Tibial artery (tissue), 4 donors: ENCODE data around the gene TYRP1.

ENCODE experiments used
- DNase-seq, 2 donors: peaks; one replicate each; pipeline ENCODE4 v3.0.0-alpha.2; 2019
- H3K27ac ChIP-seq, 2 donors: fragments of 200-600 bp; sonication (generic) in 1 of 2; 1 replicate in 1 of 2; 2 replicates in 1 of 2; pipeline ENCODE4 v1.5.1; 2018 to 2019; ENCODE audit warnings: mild to moderate bottlenecking in 1 of 2
- H3K27me3 ChIP-seq, 2 donors: fragments of 200-600 bp; sonication (generic) in 1 of 2; one replicate each; pipeline versions ENCODE4 v1.5.1 to v1.6.0; 2016 to 2019
- H3K36me3 ChIP-seq, 3 donors: fragments of 200-600 bp; sonication (generic) in 2 of 3; one replicate each; pipeline ENCODE4 v1.5.1; 2016 to 2019; ENCODE audit warnings: mild to moderate bottlenecking in 2 of 3
- H3K4me1 ChIP-seq, 4 donors: fragments of 200-600 bp; sonication (generic) in 2 of 4; 1 replicate in 3 of 4; 2 replicates in 1 of 4; pipeline ENCODE4 v1.5.1; 2016 to 2019
- H3K4me3 ChIP-seq, 2 donors: fragments of 200-600 bp; sonication (generic) in 1 of 2; 1 replicate in 1 of 2; 2 replicates in 1 of 2; pipeline ENCODE4 v1.5.1; 2018 to 2019; ENCODE audit warnings: mild to moderate bottlenecking in 2 of 2
- H3K9me3 ChIP-seq, 3 donors: fragments of 200-600 bp; sonication (generic) in 1 of 3; one replicate each; pipeline ENCODE4 v1.5.1; 2016 to 2019
- intact Hi-C: fragments of 100-400 bp; cut with DNase I; formaldehyde crosslinking; loops from one replicate; pipeline ENCODE4 v1.15.0; 2023; ENCODE audit warnings: low total_unique reads
- TF ChIP-seq, protein P1 (sequence below), 2 experiments: fragments of 200-600 bp in 1 of 2; fragments of 450-650 bp in 1 of 2; IDR thresholded peaks; one replicate each; pipeline ENCODE4 v1.5.1; 2017 to 2019; ENCODE audit warnings: antibody characterized with exemption in 2 of 2, mild to moderate bottlenecking in 1 of 2, moderate library complexity in 1 of 2

Gene TYRP1, protein sequence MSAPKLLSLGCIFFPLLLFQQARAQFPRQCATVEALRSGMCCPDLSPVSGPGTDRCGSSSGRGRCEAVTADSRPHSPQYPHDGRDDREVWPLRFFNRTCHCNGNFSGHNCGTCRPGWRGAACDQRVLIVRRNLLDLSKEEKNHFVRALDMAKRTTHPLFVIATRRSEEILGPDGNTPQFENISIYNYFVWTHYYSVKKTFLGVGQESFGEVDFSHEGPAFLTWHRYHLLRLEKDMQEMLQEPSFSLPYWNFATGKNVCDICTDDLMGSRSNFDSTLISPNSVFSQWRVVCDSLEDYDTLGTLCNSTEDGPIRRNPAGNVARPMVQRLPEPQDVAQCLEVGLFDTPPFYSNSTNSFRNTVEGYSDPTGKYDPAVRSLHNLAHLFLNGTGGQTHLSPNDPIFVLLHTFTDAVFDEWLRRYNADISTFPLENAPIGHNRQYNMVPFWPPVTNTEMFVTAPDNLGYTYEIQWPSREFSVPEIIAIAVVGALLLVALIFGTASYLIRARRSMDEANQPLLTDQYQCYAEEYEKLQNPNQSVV

GRCh38 chr9:12693141-12693540 is at the start of gene TYRP1:
TYRP1 (plus strand) TSS chr9:12693385; CDS start chr9:12693997, 612 bp downstream.
- no peak for DNase-seq
- Histone ChIP-seq H3K36me3 (no peaks in the 10 kb centered on the region), H3K27ac (no peak within 1 kb of the TSS), H3K9me3 (no peaks in the 10 kb centered on the region), H3K27me3 (no peaks in the 10 kb centered on the region), H3K4me1 (peaks cover 0 to 33% (median 12%) of the 10 kb centered on the region in 4 donors), H3K4me3 (no peak within 1 kb of the TSS)
- TF ChIP-seq, protein P1, sequence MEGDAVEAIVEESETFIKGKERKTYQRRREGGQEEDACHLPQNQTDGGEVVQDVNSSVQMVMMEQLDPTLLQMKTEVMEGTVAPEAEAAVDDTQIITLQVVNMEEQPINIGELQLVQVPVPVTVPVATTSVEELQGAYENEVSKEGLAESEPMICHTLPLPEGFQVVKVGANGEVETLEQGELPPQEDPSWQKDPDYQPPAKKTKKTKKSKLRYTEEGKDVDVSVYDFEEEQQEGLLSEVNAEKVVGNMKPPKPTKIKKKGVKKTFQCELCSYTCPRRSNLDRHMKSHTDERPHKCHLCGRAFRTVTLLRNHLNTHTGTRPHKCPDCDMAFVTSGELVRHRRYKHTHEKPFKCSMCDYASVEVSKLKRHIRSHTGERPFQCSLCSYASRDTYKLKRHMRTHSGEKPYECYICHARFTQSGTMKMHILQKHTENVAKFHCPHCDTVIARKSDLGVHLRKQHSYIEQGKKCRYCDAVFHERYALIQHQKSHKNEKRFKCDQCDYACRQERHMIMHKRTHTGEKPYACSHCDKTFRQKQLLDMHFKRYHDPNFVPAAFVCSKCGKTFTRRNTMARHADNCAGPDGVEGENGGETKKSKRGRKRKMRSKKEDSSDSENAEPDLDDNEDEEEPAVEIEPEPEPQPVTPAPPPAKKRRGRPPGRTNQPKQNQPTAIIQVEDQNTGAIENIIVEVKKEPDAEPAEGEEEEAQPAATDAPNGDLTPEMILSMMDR (IDR thresholded peaks at IDR 0.05), result no peak
- intact Hi-C loops, result no loop called here

GRCh38 chr9:12643686-12644085 is 49.5 kb upstream of the TYRP1 start:
- no peak overlapping the region for H3K27ac ChIP-seq
- TF ChIP-seq, protein P1 (IDR thresholded peaks at IDR 0.05), result no peak
- no peaks in the 10 kb centered on the region for H3K9me3 ChIP-seq
- no peaks in the 10 kb centered on the region for H3K36me3 ChIP-seq
- no peak overlapping the region for H3K4me3 ChIP-seq
- intact Hi-C loops, result no loop called here
- no peak for DNase-seq
- H3K4me1 ChIP-seq, result no peaks in the 10 kb centered on the region
- H3K27me3 ChIP-seq, result no peaks in the 10 kb centered on the region

GRCh38 chr9:12648925-12649324 is 44.3 kb upstream of the TYRP1 start:
- Histone ChIP-seq H3K36me3 (no peaks in the 10 kb centered on the region), H3K27ac (no peak overlapping the region), H3K4me1 (no peaks in the 10 kb centered on the region), H3K4me3 (no peak overlapping the region), H3K27me3 (no peaks in the 10 kb centered on the region), H3K9me3 (no peaks in the 10 kb centered on the region)
- TF ChIP-seq, protein P1 (IDR thresholded peaks at IDR 0.05), result no peak
- intact Hi-C loops, result no loop called here
- DNase-seq, result no peak

- Histone ChIP-seq H3K36me3 (no peaks in the 10 kb centered on the region), H3K27ac (no peak overlapping the region), H3K9me3 (no peaks in the 10 kb centered on the region), H3K4me3 (no peak overlapping the region), H3K4me1 (no peaks in the 10 kb centered on the region), H3K27me3 (no peaks in the 10 kb centered on the region)
- TF ChIP-seq, protein P1 (IDR thresholded peaks at IDR 0.05), result no peak
- intact Hi-C loops, result no loop called here
- DNase-seq, result no peak
These were observed 42.1 kb upstream of the TYRP1 start for GRCh38 chr9:12651125-12651524.

DNA sequence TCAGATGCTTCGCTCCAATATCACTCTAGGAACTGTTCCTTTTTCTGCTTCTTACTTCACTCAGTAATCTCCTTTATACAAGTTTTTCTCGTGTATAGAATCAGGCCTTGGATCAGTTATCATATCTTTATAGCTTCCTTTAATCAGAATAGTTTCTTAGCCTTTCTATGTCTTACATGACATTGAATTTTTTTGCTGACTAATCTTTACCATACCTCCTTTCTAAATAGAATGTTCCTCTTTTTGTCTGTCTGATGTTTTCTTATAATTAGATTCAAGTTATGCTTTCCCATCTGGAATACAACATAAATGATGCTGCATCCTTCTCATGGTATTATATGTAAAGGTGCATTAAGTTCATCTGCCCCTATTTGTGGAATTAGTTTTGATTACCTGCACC is 40.2 kb upstream of the TYRP1 start:
- no peak for DNase-seq
- Histone ChIP-seq H3K36me3 (no peaks in the 10 kb centered on the region), H3K27ac (no peak overlapping the region), H3K27me3 (no peaks in the 10 kb centered on the region), H3K9me3 (peaks cover 0 to 3% (median 0%) of the 10 kb centered on the region in 3 donors), H3K4me3 (no peak overlapping the region), H3K4me1 (no peaks in the 10 kb centered on the region)
- TF ChIP-seq, protein P1 (IDR thresholded peaks at IDR 0.05), result no peak
- intact Hi-C loops, result no loop called here
